Measurements from ENCODE around the gene KIAA1549. TPM values are rescaled to one million over a fixed set of nuclear protein-coding genes. Genes with fewer than 3 reads are reported as not detected.

The KIAA1549 gene
- polyA plus RNA-seq, 4 donors = 10.7 to 17.5 (median 12.8) TPM

- no peak for DNase-seq (ENCODE audit: low read depth in 4 of 4, low spot score in 2 of 4)
Measured at GRCh38 chr7:138913783-138914182, 67.4 kb downstream of the KIAA1549 start.

- no peak for DNase-seq (ENCODE audit: low read depth in 4 of 4, low spot score in 2 of 4)
Measured at GRCh38 chr7:138911007-138911406, 70.2 kb downstream of the KIAA1549 start.

GRCh38 chr7:138907850-138908249 is 73.3 kb downstream of the KIAA1549 start:
- DNase-seq (ENCODE audit: low read depth in 4 of 4, low spot score in 2 of 4) = no peak

GRCh38 chr7:138907201-138907847 is 73.9 kb downstream of the KIAA1549 start:
- no peak for DNase-seq (ENCODE audit: low read depth in 4 of 4, low spot score in 2 of 4)

GRCh38 chr7:138903859-138904435 is 77.2 kb downstream of the KIAA1549 start:
- no peak for DNase-seq (ENCODE audit: low read depth in 4 of 4, low spot score in 2 of 4)

GRCh38 chr7:138903186-138903820 is 77.9 kb downstream of the KIAA1549 start:
- DNase-seq (ENCODE audit: low read depth in 4 of 4, low spot score in 2 of 4) = no peak

- no peak for DNase-seq (ENCODE audit: low read depth in 4 of 4, low spot score in 2 of 4)
Measured at GRCh38 chr7:138902161-138902560, 79.0 kb downstream of the KIAA1549 start.

GRCh38 chr7:138900035-138900828 is 81.0 kb downstream of the KIAA1549 start:
- DNase-seq (ENCODE audit: low read depth in 4 of 4, low spot score in 2 of 4) = no peak

- DNase-seq (ENCODE audit: low read depth in 4 of 4, low spot score in 2 of 4) = no peak
Measured at GRCh38 chr7:138898802-138899201, 82.4 kb downstream of the KIAA1549 start.

- DNase-seq (ENCODE audit: low read depth in 4 of 4, low spot score in 2 of 4) = no peak
Measured at GRCh38 chr7:138898255-138898654, 82.9 kb downstream of the KIAA1549 start.

- DNase-seq (ENCODE audit: low read depth in 4 of 4, low spot score in 2 of 4) = no peak
Measured at GRCh38 chr7:138895679-138896078, 85.5 kb downstream of the KIAA1549 start.

GRCh38 chr7:138893258-138893657 is 87.9 kb downstream of the KIAA1549 start:
- DNase-seq (ENCODE audit: low read depth in 4 of 4, low spot score in 2 of 4) = no peak

GRCh38 chr7:138892812-138893211 is 88.4 kb downstream of the KIAA1549 start:
- DNase-seq (ENCODE audit: low read depth in 4 of 4, low spot score in 2 of 4) = no peak

GRCh38 chr7:138892006-138892630 is 89.1 kb downstream of the KIAA1549 start:
- no peak for DNase-seq (ENCODE audit: low read depth in 4 of 4, low spot score in 2 of 4)

- peak in 1 of 4 donors; percentile 19 for DNase-seq (ENCODE audit: low read depth in 4 of 4, low spot score in 2 of 4)
Measured at GRCh38 chr7:138891446-138891810, 89.8 kb downstream of the KIAA1549 start.

GRCh38 chr7:138890499-138891445 is 90.4 kb downstream of the KIAA1549 start:
- no peak for DNase-seq (ENCODE audit: low read depth in 4 of 4, low spot score in 2 of 4)

- no peak for DNase-seq (ENCODE audit: low read depth in 4 of 4, low spot score in 2 of 4)
Measured at GRCh38 chr7:138889582-138890498, 91.3 kb downstream of the KIAA1549 start.

GRCh38 chr7:138887872-138888656 is 93.1 kb downstream of the KIAA1549 start:
- no peak for DNase-seq (ENCODE audit: low read depth in 4 of 4, low spot score in 2 of 4)

All from left renal cortex interstitium (tissue), 4 donors.